HG02852 (cell line): ENCODE results near the gene FRMPD4.

Experiments used
- ATAC-seq: cut with Tn5 transposase; IDR thresholded peaks from one replicate; pipeline ENCODE4 v1.9.1; 2021; ENCODE audit warnings: mild to moderate bottlenecking, moderate library complexity; ENCODE audit not compliant: unreplicated experiment

FRMPD4 gene

GRCh38 chrX:12210196-12210815 lies 72.0 kb downstream of the FRMPD4 start:
- ATAC-seq: no peak

- no peak for ATAC-seq
These were observed 72.7 kb downstream of the FRMPD4 start for GRCh38 chrX:12210971-12211370.

- ATAC-seq: no peak
These were observed 85.4 kb downstream of the FRMPD4 start for GRCh38 chrX:12223650-12224049.

- no peak for ATAC-seq
These were observed 86.8 kb downstream of the FRMPD4 start for GRCh38 chrX:12225107-12225506.

GRCh38 chrX:12227412-12228041 lies 89.3 kb downstream of the FRMPD4 start:
- ATAC-seq: no peak

GRCh38 chrX:12228862-12229261 lies 90.6 kb downstream of the FRMPD4 start:
- no peak for ATAC-seq

- ATAC-seq: no peak
These were observed 91.7 kb downstream of the FRMPD4 start for GRCh38 chrX:12229986-12230385.

- no peak for ATAC-seq
These were observed 96.5 kb downstream of the FRMPD4 start for GRCh38 chrX:12234534-12235329.

GRCh38 chrX:12236156-12236555 lies 97.9 kb downstream of the FRMPD4 start:
- ATAC-seq: no peak

- no peak for ATAC-seq
These were observed 98.9 kb downstream of the FRMPD4 start for GRCh38 chrX:12237131-12237530.

GRCh38 chrX:12237771-12238170 lies 99.5 kb downstream of the FRMPD4 start:
- ATAC-seq: no peak

GRCh38 chrX:12239356-12240082 lies 101.2 kb downstream of the FRMPD4 start:
- ATAC-seq: no peak

GRCh38 chrX:12240491-12240890 lies 102.2 kb downstream of the FRMPD4 start:
- no peak for ATAC-seq

GRCh38 chrX:12241026-12241425 lies 102.8 kb downstream of the FRMPD4 start:
- ATAC-seq: no peak

GRCh38 chrX:12245650-12246645 lies 107.7 kb downstream of the FRMPD4 start:
- ATAC-seq: no peak

GRCh38 chrX:12249997-12250396 lies 111.7 kb downstream of the FRMPD4 start:
- no peak for ATAC-seq

- ATAC-seq: no peak
These were observed 124.9 kb downstream of the FRMPD4 start for GRCh38 chrX:12263211-12263610.

GRCh38 chrX:12269484-12269883 lies 131.2 kb downstream of the FRMPD4 start:
- no peak for ATAC-seq

GRCh38 chrX:12278151-12278550 lies 139.9 kb downstream of the FRMPD4 start:
- ATAC-seq: no peak

GRCh38 chrX:12282991-12283390 lies 144.7 kb downstream of the FRMPD4 start:
- ATAC-seq: no peak
